Fibroblast of lung (primary cell): ENCODE measurements around the gene GPR3. TPM values are rescaled to one million over a fixed set of nuclear protein-coding genes. Genes with fewer than 3 reads are reported as not detected.

Experiments used
- DNase-seq, 2 donors: peaks; one replicate each; pipeline versions ENCODE4 v3.0.0 to v3.0.0-alpha.2; 2010; ENCODE audit warnings: low read depth in 2 of 2
- H2AFZ ChIP-seq: 2 replicates; pipeline ENCODE4 v1.5.1; 2012; ENCODE audit warnings: low read length, control low read depth, inconsistent platforms
- H3K27ac ChIP-seq: 2 replicates; pipeline ENCODE4 v1.5.1; 2011; ENCODE audit warnings: low read length, control low read depth; ENCODE audit not compliant: insufficient read depth
- H3K27me3 ChIP-seq: 2 replicates; pipeline ENCODE4 v1.5.1; 2011; ENCODE audit warnings: mild to moderate bottlenecking, low read length; ENCODE audit not compliant: control insufficient read depth, insufficient read depth
- H3K36me3 ChIP-seq: 2 replicates; pipeline ENCODE4 v1.5.1; 2011; ENCODE audit warnings: low read length; ENCODE audit not compliant: control insufficient read depth, insufficient read depth
- H3K4me1 ChIP-seq: 2 replicates; pipeline ENCODE4 v1.5.1; 2011; ENCODE audit warnings: low read length; ENCODE audit not compliant: control insufficient read depth, insufficient read depth; ENCODE audit errors: extremely low read depth
- H3K4me2 ChIP-seq: 2 replicates; pipeline ENCODE4 v1.5.1; 2011; ENCODE audit warnings: low read length, control low read depth; ENCODE audit not compliant: insufficient read depth; ENCODE audit errors: extremely low read depth
- H3K4me3 ChIP-seq, 4 experiments: fragments of 200-600 bp in 1 of 4; sonication (generic) in 1 of 4; replicated peaks in 1 of 4; 2 replicates each; pipeline ENCODE4 v1.5.1; 2011 to 2016; ENCODE audit warnings: low read length in 4 of 4, low read depth in 3 of 4, mild to moderate bottlenecking in 3 of 4, control low read depth in 2 of 4, inconsistent platforms in 1 of 4, mixed read lengths in 1 of 4; ENCODE audit not compliant: insufficient read depth in 1 of 4; ENCODE audit errors: control extremely low read depth in 1 of 4
- H3K79me2 ChIP-seq: 2 replicates; pipeline ENCODE4 v1.5.1; 2012; ENCODE audit warnings: mild to moderate bottlenecking, low read length, inconsistent platforms; ENCODE audit not compliant: control insufficient read depth, insufficient read depth
- H3K9ac ChIP-seq: 2 replicates; pipeline ENCODE4 v1.5.1; 2011; ENCODE audit warnings: mild to moderate bottlenecking, low read length, control low read depth; ENCODE audit not compliant: insufficient read depth
- H3K9me3 ChIP-seq: 2 replicates; pipeline ENCODE4 v1.5.1; 2012; ENCODE audit warnings: low read depth, low read length; ENCODE audit not compliant: control insufficient read depth, insufficient read depth
- H4K20me1 ChIP-seq: 2 replicates; pipeline ENCODE4 v1.5.1; 2011; ENCODE audit warnings: low read length; ENCODE audit not compliant: control insufficient read depth, insufficient read depth; ENCODE audit errors: extremely low read depth
- EZH2 ChIP-seq: IDR thresholded peaks from 2 replicates; pipeline ENCODE4 v1.5.1; 2012; ENCODE audit warnings: low read length, control low read depth, mild to moderate bottlenecking; ENCODE audit errors: missing control alignments
- polyA plus RNA-seq, 2 donors: library from polyadenylated mRNA; depleted of rRNA in 1 of 2; stranded (reverse) in 1 of 2; unstranded in 1 of 2; fragments of >200 nt; gene quantifications; 2 replicates each; pipeline ENCODE4 v1.2.1, GENCODE V29; 2011 to 2012; ENCODE audit warnings: missing spikeins in 1 of 2
- total RNA-seq: library from RNA; depleted of rRNA; stranded (reverse); fragments of >200 nt; gene quantifications from 2 replicates; pipeline ENCODE4 v1.2.1, GENCODE V29; 2014
- TF ChIP-seq, protein P1 (sequence below), 2 donors: IDR thresholded peaks in 1 of 2; conservative IDR thresholded peaks in 1 of 2; 1 replicate in 1 of 2; 2 replicates in 1 of 2; pipeline ENCODE4 v1.5.1; 2011 to 2012; ENCODE audit warnings: low read length in 2 of 2, control low read depth in 1 of 2, inconsistent platforms in 1 of 2, low read depth in 1 of 2, mild to moderate bottlenecking in 1 of 2

The GPR3 gene
- total and polyA plus RNA-seq, 2 donors (not counting 1 experiment from before 2014, with no cell fraction given) = 0.17 to 0.82 TPM

DNA sequence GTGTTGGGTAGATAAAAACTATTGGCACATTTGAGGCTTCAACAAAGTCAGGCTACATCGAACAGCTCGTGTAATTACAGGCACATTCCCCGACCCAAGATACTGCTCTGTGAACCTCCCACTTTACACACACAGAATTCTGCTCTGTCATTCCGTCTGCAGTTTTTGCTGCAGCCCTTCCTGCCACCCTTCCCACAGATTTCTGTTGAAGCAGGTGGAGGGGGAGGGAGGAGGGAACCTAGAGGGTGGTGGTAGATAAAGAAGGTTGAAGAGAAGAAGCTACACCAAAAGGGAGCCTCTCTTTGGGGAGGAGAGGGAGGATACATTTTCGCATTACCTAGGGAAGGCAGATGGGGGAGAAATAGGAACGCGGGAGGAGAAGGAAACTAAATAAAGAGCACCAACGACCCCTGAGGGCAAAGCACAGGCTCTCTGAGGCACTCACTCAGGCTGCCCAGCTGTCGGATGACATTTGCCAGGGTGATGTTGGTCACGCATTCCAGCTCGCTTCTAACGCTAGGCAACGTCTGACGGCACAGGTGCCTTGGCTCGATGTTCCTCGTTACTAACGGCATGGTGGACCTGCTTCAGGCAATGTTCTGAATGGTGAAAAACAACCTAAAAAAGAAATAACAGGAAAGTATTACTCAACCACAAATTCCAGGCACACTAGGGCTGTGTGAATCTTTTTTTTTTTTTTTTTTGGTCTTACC is 36.0 kb downstream of the GPR3 start:
- H3K4me1 ChIP-seq = peaks cover 22% of the 10 kb centered on the region
- H3K27me3 ChIP-seq = no peaks in the 10 kb centered on the region
- no peaks in the 10 kb centered on the region for H4K20me1 ChIP-seq
- peaks cover 6% of the 10 kb centered on the region for H3K36me3 ChIP-seq
- no peak overlapping the region for H2AFZ ChIP-seq
- H3K9me3 ChIP-seq = no peaks in the 10 kb centered on the region
- H3K9ac ChIP-seq = no peak overlapping the region
- peaks cover 37% of the 10 kb centered on the region for H3K79me2 ChIP-seq
- H3K27ac ChIP-seq = no peak overlapping the region
- no peak for DNase-seq
- no peak for TF ChIP-seq EZH2
- TF ChIP-seq, protein P1, sequence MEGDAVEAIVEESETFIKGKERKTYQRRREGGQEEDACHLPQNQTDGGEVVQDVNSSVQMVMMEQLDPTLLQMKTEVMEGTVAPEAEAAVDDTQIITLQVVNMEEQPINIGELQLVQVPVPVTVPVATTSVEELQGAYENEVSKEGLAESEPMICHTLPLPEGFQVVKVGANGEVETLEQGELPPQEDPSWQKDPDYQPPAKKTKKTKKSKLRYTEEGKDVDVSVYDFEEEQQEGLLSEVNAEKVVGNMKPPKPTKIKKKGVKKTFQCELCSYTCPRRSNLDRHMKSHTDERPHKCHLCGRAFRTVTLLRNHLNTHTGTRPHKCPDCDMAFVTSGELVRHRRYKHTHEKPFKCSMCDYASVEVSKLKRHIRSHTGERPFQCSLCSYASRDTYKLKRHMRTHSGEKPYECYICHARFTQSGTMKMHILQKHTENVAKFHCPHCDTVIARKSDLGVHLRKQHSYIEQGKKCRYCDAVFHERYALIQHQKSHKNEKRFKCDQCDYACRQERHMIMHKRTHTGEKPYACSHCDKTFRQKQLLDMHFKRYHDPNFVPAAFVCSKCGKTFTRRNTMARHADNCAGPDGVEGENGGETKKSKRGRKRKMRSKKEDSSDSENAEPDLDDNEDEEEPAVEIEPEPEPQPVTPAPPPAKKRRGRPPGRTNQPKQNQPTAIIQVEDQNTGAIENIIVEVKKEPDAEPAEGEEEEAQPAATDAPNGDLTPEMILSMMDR (conservative IDR thresholded peaks at IDR 0.05 in 1 of 2, IDR thresholded peaks at IDR 0.05 in 1 of 2; ENCODE audit: low read depth in 1 of 2, low read length in 2 of 2) = no peak
- peak overlapping the region in 2 of 4 experiments; percentile 1 to 28 for H3K4me3 ChIP-seq
- H3K4me2 ChIP-seq = peak overlapping the region; percentile 37

DNA sequence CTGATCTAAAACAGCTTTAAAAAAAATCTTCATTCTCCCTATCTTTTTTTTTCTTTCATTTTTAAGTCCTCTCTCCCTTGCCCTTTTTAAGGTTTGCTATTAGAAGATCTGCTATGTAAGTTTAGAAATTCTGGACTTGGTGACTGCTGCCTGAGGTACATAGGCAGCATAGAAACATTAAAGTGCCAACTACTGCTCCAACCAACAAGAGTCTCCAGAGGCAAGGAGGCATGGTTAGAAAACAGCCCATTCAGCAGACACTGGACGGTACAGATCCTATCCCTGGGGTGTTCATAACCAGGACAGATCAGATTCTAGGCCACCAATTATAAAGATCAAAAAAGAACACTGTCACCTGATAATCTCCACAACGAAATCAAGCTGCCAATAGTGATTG is 36.6 kb downstream of the GPR3 start:
- Histone ChIP-seq H3K27ac (no peak overlapping the region), H3K79me2 (peaks cover 41% of the 10 kb centered on the region), H2AFZ (no peak overlapping the region), H3K4me2 (peak overlapping the region; percentile 37), H3K36me3 (peaks cover 6% of the 10 kb centered on the region), H3K9ac (no peak overlapping the region), H3K4me1 (peaks cover 22% of the 10 kb centered on the region), H4K20me1 (no peaks in the 10 kb centered on the region), H3K27me3 (no peaks in the 10 kb centered on the region), H3K4me3 (peak overlapping the region in 1 of 4 experiments; percentile 1), H3K9me3 (no peaks in the 10 kb centered on the region)
- TF ChIP-seq EZH2 = no peak
- TF ChIP-seq, protein P1 (conservative IDR thresholded peaks at IDR 0.05 in 1 of 2, IDR thresholded peaks at IDR 0.05 in 1 of 2; ENCODE audit: low read depth in 1 of 2, low read length in 2 of 2) = no peak
- no peak for DNase-seq

DNA sequence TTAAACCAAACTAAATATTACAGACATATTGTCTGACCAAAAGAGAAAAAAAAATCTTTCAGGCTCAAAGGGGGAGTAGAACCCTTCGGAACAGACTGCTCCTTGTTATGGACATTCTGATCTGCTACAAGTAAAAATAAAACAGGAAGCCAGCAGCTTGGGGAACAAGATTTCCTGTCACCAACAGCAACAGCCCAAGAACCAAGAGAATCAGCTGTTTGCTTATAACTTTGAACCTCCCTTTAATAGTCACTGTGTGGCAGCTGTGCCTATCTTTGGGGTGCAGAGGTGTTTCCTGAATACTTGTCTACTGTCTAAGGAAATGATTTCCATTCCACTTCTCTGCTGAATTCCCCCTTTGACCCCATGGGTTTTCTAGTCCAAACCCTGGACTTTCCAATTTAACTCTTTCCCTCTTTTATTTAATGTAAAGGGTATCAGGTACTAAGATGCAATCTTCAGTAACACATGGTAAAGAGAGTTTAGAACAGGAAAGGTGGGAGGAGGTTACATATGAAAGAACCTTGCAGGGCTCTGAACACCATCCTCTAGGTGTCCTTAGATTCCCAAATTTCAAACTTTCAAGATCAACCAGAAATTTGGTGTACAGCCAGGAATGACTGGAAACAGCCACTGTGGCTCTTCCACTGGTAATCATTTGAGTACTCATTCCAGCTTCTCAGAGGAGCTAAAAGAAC is 38.6 kb downstream of the GPR3 start:
- Histone ChIP-seq H3K4me2 (no peak overlapping the region), H3K27me3 (no peaks in the 10 kb centered on the region), H3K9ac (no peak overlapping the region), H2AFZ (no peak overlapping the region), H3K4me1 (peaks cover 22% of the 10 kb centered on the region), H3K79me2 (peaks cover 53% of the 10 kb centered on the region), H3K27ac (no peak overlapping the region), H3K36me3 (peaks cover 4% of the 10 kb centered on the region), H3K9me3 (no peaks in the 10 kb centered on the region), H3K4me3 (no peak overlapping the region), H4K20me1 (no peaks in the 10 kb centered on the region)
- peak; percentile 29 to 30 for DNase-seq
- TF ChIP-seq, protein P1 (conservative IDR thresholded peaks at IDR 0.05 in 1 of 2, IDR thresholded peaks at IDR 0.05 in 1 of 2; ENCODE audit: low read depth in 1 of 2, low read length in 2 of 2) = no peak
- TF ChIP-seq EZH2 = no peak
